Measurements from ENCODE around the gene KLHDC10.

- TF ChIP-seq CTCF (IDR thresholded peaks at IDR 0.05) (no peak), POLR2A (IDR thresholded peaks at IDR 0.05) (no peak)
These were observed 53.2 kb downstream of the KLHDC10 start for GRCh38 chr7:130123501-130123900.

All from prostate gland (tissue), 2 donors.